Keratinocyte (primary cell): ENCODE results near the gene CHST15.

Experiments
- EZH2 ChIP-seq: IDR thresholded peaks from one replicate; pipeline ENCODE4 v1.6.1; 2012; ENCODE audit warnings: inconsistent platforms, mild to moderate bottlenecking, low read length, moderate library complexity
- TF ChIP-seq, protein P1 (sequence below), 3 experiments: IDR thresholded peaks in 1 of 3; conservative IDR thresholded peaks in 1 of 3; optimal IDR thresholded peaks in 1 of 3; 2 replicates in 2 of 3; 3 replicates in 1 of 3; pipeline versions ENCODE3 to v1.5.1; 2011; ENCODE audit warnings: low read length in 3 of 3, mild to moderate bottlenecking in 3 of 3, moderate library complexity in 2 of 3, control low read depth in 1 of 3, inconsistent platforms in 1 of 3; ENCODE audit not compliant: insufficient read depth in 2 of 3; ENCODE audit errors: extremely low read depth in 1 of 3

DNA sequence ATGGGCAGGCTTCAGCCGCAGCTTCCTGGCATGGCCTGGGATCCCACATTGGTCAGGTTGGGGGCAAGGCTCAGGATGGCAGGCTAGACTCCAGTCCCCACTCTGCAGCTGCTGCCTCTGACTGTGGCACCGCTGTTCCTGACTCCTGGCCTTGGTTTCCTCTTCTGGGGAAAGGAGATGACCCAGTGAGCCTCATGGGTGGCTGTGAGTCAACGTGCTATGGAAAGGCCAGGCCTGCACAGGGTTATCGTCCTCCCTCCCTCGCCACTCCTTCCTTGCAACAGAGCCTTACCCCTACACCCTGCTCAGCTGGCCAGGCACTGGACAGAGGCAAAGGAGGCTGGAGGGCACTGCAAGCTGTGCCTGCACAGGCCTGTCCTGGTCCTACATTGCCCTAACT, 36.1 kb upstream of the CHST15 start:
- no peak for TF ChIP-seq EZH2
- TF ChIP-seq, protein P1, sequence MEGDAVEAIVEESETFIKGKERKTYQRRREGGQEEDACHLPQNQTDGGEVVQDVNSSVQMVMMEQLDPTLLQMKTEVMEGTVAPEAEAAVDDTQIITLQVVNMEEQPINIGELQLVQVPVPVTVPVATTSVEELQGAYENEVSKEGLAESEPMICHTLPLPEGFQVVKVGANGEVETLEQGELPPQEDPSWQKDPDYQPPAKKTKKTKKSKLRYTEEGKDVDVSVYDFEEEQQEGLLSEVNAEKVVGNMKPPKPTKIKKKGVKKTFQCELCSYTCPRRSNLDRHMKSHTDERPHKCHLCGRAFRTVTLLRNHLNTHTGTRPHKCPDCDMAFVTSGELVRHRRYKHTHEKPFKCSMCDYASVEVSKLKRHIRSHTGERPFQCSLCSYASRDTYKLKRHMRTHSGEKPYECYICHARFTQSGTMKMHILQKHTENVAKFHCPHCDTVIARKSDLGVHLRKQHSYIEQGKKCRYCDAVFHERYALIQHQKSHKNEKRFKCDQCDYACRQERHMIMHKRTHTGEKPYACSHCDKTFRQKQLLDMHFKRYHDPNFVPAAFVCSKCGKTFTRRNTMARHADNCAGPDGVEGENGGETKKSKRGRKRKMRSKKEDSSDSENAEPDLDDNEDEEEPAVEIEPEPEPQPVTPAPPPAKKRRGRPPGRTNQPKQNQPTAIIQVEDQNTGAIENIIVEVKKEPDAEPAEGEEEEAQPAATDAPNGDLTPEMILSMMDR (optimal IDR thresholded peaks at IDR 0.05 in 1 of 3, IDR thresholded peaks at IDR 0.05 in 1 of 3, conservative IDR thresholded peaks at IDR 0.05 in 1 of 3; ENCODE audit: extremely low read depth in 1 of 3, insufficient read depth in 2 of 3, low read length in 3 of 3): no peak
